ENCODE results near the gene GTF2H2C.
"Not testable (repeated sequence)": the region's sequence is repeated elsewhere in the genome, so short reads cannot be mapped to it uniquely, and the experiment has no call there.

The GTF2H2C gene

DNA sequence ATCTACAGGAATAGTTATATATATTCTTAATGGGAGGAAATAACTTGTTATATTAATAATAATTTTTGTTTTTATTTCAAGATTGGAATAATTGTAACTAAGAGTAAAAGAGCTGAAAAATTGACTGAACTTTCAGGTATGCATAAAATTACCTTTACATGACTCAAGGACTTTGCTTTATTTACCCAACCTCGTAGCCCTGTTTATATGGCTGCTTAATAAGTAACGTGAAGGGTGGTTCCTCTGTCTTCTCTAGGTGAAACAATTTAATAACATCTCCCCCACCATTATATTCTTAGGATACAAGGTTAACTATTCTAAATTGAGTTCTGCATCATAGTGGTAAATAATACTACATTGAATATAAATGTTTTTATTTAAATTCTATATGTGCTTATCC lies 8.1 kb downstream of the GTF2H2C start:
- DNase-seq, result not testable (repeated sequence)

GRCh38 chr5:69583356-69583755 lies 23.4 kb downstream of the GTF2H2C start:
- DNase-seq, result not testable (repeated sequence)

- not testable (repeated sequence) for DNase-seq
Measured at GRCh38 chr5:69596114-69596840, 36.3 kb downstream of the GTF2H2C start.

- not testable (repeated sequence) for DNase-seq
Measured at GRCh38 chr5:69601947-69602346, 42.0 kb downstream of the GTF2H2C start.

- DNase-seq, result not testable (repeated sequence)
Measured at GRCh38 chr5:69606839-69607238, 46.8 kb downstream of the GTF2H2C start.

DNA sequence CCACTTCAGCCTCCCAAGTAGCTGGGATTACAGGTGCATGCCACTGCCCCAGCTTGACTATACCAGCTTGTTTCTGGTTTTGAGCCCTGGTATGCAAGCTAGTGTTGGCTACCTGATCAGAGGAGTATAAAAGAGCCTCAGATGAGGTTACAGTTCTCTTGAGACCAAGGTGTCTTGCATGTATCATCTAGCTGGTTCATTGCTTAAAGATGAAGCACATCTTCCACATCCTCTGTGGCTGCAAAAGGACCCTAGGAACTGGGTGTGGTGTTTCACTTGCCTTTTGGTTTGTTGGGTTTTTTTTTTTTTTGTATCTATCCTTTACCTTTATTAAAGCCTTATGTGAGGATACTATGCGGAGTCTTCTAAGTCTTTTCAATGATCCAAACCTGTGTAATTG lies 47.8 kb downstream of the GTF2H2C start:
- DNase-seq, result not testable (repeated sequence)

- not testable (repeated sequence) for DNase-seq
Measured at GRCh38 chr5:69608861-69609496, 49.0 kb downstream of the GTF2H2C start.

DNA sequence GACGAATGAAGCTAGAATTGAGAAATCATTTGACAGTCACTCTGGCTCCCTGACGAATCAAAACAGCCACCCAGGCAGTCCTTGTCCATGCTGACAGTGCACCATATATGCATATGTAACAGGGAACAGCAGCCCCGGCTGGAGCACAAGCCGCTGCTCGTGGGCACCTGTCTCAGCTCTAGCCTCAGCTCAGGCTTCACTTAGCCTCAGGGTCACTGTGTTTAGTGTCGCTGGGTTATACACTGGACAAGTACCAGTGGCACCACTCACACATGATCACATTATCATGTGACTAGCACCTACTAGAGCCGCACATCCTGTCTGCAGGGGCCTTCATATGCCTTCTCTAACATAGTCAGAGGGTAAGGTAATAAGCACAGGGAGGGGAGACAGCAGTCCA lies 54.9 kb downstream of the GTF2H2C start:
- DNase-seq, result not testable (repeated sequence)

- DNase-seq, result not testable (repeated sequence)
Measured at GRCh38 chr5:69631879-69632278, 71.9 kb downstream of the GTF2H2C start.
